ENCODE measurements around the gene CDS2.

Gene CDS2

GRCh38 chr20:5141615-5142014 lies 14.8 kb downstream of the CDS2 start:
- Histone ChIP-seq H2AFZ (ENCODE audit: low read length) (no peak overlapping the region), H3K9me3 (ENCODE audit: low read length) (no peaks in the 10 kb centered on the region), H3K4me3 (ENCODE audit: low read depth, low read length, poor library complexity, severe bottlenecking) (no peak overlapping the region), H4K20me1 (ENCODE audit: insufficient read depth, low read length) (no peaks in the 10 kb centered on the region), H3K9ac (ENCODE audit: low read length) (no peak overlapping the region), H3K27ac (ENCODE audit: low read depth, low read length, poor library complexity, severe bottlenecking) (no peak overlapping the region), H3K4me2 (ENCODE audit: low read length) (no peak overlapping the region), H3K9me2 (ENCODE audit: low read depth, low read length) (no peaks in the 10 kb centered on the region), H3K79me2 (ENCODE audit: insufficient read depth, low read length) (peaks cover 10% of the 10 kb centered on the region; the same call in 1 of the 2 replicates), H3K27me3 (ENCODE audit: insufficient read depth, low read length) (no peaks in the 10 kb centered on the region), H3K36me3 (ENCODE audit: insufficient read depth, low read length) (no peaks in the 10 kb centered on the region), H3F3A (ENCODE audit: insufficient read depth, low read length) (no peaks in the 10 kb centered on the region), H3K4me1 (ENCODE audit: insufficient read depth, low read length, severe bottlenecking) (peaks cover 15% of the 10 kb centered on the region)
- TF ChIP-seq CTCF (IDR thresholded peaks at IDR 0.05; ENCODE audit: low read length): no peak
- no peak for TF ChIP-seq EZH2 (IDR thresholded peaks at IDR 0.05; ENCODE audit: borderline replicate concordance, low read length)

GRCh38 chr20:5143851-5144250 lies 17.0 kb downstream of the CDS2 start:
- H3K4me2 ChIP-seq (ENCODE audit: low read length): no peak overlapping the region
- no peaks in the 10 kb centered on the region for H3K9me3 ChIP-seq (ENCODE audit: low read length)
- no peaks in the 10 kb centered on the region for H4K20me1 ChIP-seq (ENCODE audit: insufficient read depth, low read length)
- TF ChIP-seq EZH2 (IDR thresholded peaks at IDR 0.05; ENCODE audit: borderline replicate concordance, low read length) (no peak), CTCF (IDR thresholded peaks at IDR 0.05; ENCODE audit: low read length) (no peak)
- H3F3A ChIP-seq (ENCODE audit: insufficient read depth, low read length): no peaks in the 10 kb centered on the region
- no peaks in the 10 kb centered on the region for H3K9me2 ChIP-seq (ENCODE audit: low read depth, low read length)
- no peak overlapping the region for H3K9ac ChIP-seq (ENCODE audit: low read length)
- H3K27me3 ChIP-seq (ENCODE audit: insufficient read depth, low read length): no peaks in the 10 kb centered on the region
- H2AFZ ChIP-seq (ENCODE audit: low read length): no peak overlapping the region
- H3K27ac ChIP-seq (ENCODE audit: low read depth, low read length, poor library complexity, severe bottlenecking): no peak overlapping the region
- peaks cover 17% of the 10 kb centered on the region; the same call in 1 of the 2 replicates for H3K79me2 ChIP-seq (ENCODE audit: insufficient read depth, low read length)
- H3K36me3 ChIP-seq (ENCODE audit: insufficient read depth, low read length): no peaks in the 10 kb centered on the region
- no peak overlapping the region for H3K4me3 ChIP-seq (ENCODE audit: low read depth, low read length, poor library complexity, severe bottlenecking)
- peaks cover 21% of the 10 kb centered on the region for H3K4me1 ChIP-seq (ENCODE audit: insufficient read depth, low read length, severe bottlenecking)

DNA sequence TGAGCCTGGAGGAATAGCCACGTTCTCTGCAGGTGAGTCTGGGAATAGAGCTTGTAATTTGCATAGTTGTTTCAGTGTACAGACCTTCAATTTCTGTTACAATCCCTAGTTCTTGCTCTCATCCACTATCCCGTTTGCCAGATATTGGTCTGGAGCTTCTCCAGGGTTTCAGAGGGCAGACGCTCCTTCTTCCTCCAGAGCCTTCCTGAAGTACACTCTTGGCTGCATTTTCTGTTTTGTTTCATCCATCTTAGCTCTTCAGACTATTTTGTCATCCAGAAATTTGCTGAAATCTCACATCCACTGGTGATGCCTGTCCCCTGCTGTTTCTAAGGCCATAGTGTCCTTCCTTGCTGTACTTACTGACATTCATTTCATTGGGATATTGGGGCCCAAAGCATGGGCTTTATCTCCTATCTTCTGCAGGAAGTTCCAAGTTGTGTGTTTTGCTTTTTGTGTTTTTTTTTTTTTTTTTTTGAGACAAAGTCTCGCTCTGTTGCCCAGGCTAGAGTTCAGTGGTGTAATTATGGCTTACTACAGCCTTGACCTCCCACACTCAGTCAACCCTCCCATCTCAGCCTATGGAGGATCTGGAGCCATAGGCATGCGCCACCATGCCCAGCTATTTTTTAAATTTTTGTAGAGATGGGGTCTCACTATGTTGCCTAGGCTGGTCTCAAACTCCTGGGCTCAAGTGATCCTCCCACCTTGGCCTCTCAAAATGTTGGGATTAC lies 18.7 kb downstream of the CDS2 start:
- H3K4me3 ChIP-seq (ENCODE audit: low read depth, low read length, poor library complexity, severe bottlenecking): no peak overlapping the region

More for the DNA sequence above, 18.7 kb downstream of the CDS2 start:
- no peak overlapping the region for H3K27ac ChIP-seq (ENCODE audit: low read depth, low read length, poor library complexity, severe bottlenecking)
- H4K20me1 ChIP-seq (ENCODE audit: insufficient read depth, low read length): no peaks in the 10 kb centered on the region
- peaks cover 23% of the 10 kb centered on the region for H3K79me2 ChIP-seq (ENCODE audit: insufficient read depth, low read length)
- H3K9me2 ChIP-seq (ENCODE audit: low read depth, low read length): no peaks in the 10 kb centered on the region
- no peaks in the 10 kb centered on the region for H3K27me3 ChIP-seq (ENCODE audit: insufficient read depth, low read length)
- TF ChIP-seq EZH2 (IDR thresholded peaks at IDR 0.05; ENCODE audit: borderline replicate concordance, low read length): no peak
- TF ChIP-seq CTCF (IDR thresholded peaks at IDR 0.05; ENCODE audit: low read length): no peak
- H3F3A ChIP-seq (ENCODE audit: insufficient read depth, low read length): no peaks in the 10 kb centered on the region
- no peak overlapping the region for H3K9ac ChIP-seq (ENCODE audit: low read length)
- H3K4me2 ChIP-seq (ENCODE audit: low read length): no peak overlapping the region
- no peak overlapping the region for H2AFZ ChIP-seq (ENCODE audit: low read length)
- H3K9me3 ChIP-seq (ENCODE audit: low read length): no peaks in the 10 kb centered on the region
- H3K36me3 ChIP-seq (ENCODE audit: insufficient read depth, low read length): no peaks in the 10 kb centered on the region
- H3K4me1 ChIP-seq (ENCODE audit: insufficient read depth, low read length, severe bottlenecking): peaks cover 21% of the 10 kb centered on the region

Measured in OCI-LY1 (cell line).